HG03175 (cell line): Measurements from ENCODE around the gene PLEKHA8.
"Not testable (repeated sequence)": the region's sequence is repeated elsewhere in the genome, so short reads cannot be mapped to it uniquely, and the experiment has no call there.

ENCODE experiments used
- ATAC-seq: cut with Tn5 transposase; IDR thresholded peaks from one replicate; pipeline ENCODE4 v1.9.1; 2021; ENCODE audit warnings: mild to moderate bottlenecking, moderate library complexity; ENCODE audit not compliant: unreplicated experiment

Gene PLEKHA8

DNA sequence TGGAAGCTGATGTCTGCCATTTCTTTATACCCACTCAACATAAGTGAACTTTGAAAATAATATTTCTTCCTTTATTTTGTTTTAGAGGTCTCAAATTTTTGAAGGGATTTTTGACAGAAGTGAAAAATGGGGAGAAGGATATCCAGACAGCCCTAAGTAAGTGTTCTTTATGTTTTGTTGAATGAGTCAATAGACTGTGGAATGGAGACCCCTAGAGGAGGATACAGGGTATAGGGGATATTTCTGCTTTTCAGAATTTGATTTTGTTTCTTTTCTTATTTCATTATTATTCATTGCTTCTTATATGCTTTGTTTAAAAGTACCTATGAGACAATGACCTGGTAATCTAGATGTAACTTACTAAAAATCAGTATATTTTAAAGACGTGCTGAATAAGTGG is 34.4 kb downstream of the PLEKHA8 start:
- no peak for ATAC-seq

DNA sequence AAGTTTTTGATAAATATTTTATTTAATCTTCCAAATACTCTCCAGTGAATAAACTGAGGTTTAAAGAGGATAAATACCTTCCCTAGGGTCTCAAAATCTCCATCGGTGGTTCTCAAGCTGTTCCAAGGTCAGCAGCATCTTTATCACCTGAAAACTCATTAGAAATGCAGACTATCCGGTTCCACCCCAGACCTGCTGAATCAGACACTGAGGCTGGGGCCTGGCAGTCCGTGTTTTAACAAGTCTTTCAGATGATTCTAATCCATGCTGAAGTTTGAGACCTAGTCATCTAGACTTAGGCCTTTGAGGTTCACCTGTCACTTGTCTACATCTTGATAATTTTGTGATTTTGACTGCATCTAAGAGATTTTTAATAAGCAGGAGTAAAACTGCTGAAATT is 37.5 kb downstream of the PLEKHA8 start:
- ATAC-seq = no peak

DNA sequence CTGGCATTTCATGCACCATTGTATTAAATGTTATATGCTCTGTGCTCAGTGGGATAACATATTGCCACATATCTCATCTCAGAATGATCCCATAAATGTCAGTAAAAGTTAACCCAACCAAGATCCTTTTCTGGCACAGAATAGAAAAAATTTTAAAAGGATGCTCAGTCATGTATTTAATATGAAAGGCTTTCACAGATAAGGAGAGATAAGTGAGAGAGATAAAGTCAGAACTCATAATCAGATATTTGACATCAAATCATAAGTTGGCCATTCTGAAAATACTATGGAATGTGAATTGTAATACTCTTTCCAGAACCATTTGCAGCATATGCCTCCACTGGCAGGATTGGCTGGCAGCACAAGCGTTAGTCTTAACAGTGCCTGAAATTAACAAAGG is 38.5 kb downstream of the PLEKHA8 start:
- ATAC-seq = no peak

DNA sequence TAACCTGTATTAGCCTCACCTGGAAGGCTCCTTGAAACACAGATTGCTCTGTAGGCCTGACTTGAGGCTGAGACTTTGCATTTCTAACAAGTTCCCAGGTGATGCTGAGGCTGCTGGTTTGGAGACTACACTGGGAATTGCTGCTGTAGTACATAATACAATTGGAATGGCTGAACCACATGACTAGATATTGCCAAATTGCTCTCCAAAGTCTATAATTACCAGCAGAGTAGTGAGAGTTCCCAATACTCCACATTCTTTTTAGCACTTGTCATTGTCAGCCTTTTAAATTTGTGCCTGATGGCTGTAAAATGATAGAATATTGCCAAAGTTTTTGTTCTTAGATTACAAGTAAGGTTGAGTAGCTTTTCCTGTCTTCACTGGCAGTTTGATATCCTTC is 39.9 kb downstream of the PLEKHA8 start:
- ATAC-seq = no peak

DNA sequence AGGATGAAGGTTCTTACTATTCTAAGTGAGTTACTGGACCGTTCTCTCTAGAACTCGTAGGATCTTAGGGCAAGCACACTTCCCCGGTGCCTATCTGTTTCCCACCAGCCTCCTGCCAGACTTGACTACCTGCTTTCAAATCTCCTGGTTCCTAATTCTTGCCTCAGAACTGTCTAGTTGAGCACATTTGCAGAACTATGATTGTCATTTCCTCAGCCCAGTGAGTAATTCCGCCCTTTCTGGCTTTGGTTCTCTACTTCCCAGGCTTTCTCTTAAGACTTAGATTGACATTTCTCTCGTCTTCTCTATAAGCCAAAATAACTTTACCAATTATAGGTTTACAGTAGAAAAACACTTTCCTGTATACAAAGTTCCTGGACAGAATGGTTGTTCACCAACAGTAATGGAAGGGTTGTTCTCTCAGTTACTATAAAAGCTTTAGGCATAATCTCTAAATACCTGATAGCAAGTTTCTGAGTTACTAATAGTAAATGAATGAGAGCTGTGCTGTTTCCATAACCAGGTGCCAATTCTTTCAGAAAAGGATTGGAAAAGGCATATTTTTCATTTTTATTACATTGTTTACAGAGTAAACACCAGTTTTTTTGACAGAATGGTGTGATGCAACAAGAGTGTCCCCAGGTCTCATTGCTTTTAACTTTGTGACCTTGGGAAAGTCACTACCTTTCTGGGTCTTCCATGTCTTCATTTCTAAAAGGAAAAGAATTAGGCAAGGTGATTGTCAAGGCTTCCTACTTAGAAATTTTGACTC is 41.1 kb downstream of the PLEKHA8 start:
- ATAC-seq = no peak

DNA sequence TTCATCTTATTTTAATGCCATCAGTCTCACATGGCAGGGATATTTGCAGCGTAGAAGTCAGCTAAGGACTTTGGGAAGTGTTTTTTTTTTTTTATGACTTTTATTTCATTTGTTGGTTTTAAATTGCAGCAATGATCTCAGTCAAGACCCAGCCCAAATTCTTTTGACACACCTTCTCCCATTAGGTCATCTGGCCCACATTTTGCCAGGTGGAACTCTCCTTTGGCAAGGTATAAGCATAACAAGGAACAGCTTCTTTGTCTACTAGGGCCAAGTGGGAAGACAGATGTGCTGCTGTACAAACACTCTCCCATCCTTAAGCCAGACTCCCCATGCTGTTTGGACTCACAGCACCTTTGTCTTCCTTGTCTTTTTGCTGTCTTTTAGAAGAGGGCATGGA is 41.8 kb downstream of the PLEKHA8 start:
- no peak for ATAC-seq

DNA sequence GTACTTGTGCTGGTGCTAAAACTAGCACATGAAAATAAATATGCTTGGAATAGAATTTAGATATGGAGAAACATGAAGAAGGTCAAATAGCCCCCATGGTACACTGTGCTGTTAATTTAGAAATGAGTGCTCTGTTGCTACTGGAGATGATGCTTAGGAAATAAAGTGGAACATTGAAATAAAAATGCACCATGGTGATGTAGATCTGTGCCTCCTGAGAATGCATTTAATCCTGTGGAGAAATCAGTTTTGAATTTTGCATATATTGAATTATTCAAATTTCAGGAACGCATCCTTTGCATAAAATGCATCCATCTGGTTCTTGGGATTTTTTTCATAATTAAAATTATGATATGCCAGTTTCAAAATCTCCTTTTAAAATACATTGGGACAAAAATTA is 44.5 kb downstream of the PLEKHA8 start:
- ATAC-seq = no peak

DNA sequence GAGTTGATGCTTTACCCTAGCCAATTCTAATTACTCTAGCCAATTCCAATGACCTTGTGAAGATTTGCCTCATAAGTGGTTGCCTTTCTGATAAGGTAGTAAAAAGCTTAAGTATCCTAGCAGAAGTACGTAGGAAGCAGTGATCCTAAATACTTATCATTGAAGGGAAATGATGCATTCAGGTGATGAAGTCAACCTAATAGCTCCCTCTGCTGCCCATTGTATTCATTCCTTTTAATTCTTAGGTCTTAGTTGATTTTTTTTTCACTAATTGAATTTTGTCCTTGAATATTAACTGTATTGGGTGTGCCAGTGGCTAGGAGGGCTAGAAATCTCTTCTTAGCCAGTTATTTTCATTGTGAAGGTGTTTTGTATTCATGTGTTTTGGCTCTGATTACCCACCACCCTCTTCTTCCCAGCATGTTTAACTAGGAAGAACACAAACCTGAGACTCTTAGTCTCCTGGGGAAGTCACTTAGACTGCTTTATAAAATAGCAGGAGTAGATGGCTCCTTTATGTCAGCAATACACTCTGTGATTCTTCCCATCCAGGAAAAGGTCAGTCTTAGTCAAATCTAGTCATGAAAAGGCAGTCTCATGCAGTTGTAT is 46.3 kb downstream of the PLEKHA8 start:
- ATAC-seq = no peak

DNA sequence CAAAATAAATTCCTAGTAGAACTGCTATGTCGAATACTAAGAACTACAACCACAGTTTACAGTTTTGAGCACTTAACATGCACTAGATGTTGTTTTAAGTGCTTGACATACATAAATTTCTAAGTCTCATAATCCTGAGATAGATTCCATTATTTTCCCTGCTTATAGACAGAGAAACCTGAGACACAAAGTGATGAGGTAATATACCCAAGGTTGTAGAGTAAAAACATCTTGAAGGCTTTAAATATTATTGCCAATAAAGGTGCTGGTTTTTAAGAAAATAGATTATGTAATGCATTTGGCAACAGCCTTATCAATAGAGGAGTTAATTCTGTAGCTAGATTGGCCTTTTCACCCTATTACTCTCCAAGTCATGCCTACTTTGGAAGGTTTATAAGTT is 48.2 kb downstream of the PLEKHA8 start:
- no peak for ATAC-seq

DNA sequence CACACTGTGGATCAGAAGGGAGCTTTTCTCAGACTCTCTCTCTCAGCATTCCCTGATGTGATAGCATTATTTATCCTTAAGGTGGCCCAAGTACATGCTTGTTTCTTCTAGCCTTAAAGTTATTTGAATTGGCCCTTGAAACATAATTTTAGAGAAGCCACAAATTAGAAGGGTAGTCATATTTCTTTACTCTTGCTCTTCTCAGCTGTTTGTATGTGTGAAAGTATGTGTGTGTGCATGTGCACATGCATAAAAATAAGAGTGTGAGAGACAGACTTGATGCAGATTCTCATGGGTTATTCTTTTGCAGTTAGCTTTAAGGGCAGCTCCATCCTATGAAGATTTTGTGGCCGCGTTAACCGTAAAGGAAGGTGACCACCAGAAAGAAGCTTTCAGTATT is 50.1 kb downstream of the PLEKHA8 start:
- no peak for ATAC-seq

DNA sequence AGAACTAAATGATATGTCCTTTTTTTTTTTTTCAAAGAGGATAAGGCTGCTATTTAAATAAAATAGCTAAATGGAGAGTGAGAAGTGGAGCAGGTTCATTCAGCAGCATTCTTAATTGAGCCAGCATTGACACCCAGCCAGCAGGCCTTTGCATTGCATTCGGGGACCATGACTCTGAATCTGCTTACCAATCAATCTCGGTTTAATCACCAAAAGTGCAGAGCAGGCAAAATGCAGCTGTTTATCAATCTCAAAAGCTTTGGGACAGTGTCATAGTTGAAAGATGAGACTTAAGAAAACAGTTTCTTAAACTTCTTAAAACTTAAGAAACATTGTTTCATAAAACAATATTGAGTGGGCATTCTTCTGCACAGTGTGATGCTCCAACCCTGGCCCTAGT is 51.7 kb downstream of the PLEKHA8 start:
- no peak for ATAC-seq

DNA sequence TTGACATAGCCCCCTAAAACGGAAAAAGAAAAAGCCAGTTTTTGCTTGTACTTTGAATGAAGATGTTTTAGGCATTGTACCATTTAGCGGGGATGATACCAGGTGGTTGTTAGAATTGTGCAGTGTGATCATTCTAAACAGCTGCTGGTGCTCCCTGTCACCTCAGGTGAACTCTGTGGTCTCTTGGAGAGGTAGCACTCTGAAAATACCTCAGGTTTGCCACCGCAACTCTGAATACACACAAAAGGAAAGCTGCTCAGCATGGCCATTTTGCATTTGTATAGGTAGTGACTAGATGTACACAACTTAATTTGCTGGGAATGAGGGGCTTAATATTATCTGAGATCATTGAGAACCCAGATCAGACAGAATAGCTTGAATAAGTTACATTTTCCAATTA is 52.6 kb downstream of the PLEKHA8 start:
- ATAC-seq = no peak

DNA sequence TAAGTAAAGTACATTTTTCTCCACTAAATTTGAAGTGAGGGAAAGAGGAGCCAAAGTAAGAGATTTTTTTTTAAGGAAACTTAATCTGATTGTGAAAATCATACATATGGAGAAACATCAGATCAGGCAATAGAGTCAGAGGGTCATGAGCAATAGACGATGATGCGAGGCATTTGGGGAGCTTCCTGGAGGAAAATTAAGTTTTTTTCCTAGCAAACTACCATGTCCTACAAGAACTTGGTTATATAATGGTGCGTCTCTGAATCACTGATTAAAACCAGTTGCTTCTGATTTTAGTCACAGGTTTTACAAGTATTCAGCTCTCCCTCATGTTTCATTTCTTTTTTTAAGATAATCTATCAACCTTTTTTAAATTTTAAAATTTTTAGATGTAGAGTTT is 54.5 kb downstream of the PLEKHA8 start:
- no peak for ATAC-seq

DNA sequence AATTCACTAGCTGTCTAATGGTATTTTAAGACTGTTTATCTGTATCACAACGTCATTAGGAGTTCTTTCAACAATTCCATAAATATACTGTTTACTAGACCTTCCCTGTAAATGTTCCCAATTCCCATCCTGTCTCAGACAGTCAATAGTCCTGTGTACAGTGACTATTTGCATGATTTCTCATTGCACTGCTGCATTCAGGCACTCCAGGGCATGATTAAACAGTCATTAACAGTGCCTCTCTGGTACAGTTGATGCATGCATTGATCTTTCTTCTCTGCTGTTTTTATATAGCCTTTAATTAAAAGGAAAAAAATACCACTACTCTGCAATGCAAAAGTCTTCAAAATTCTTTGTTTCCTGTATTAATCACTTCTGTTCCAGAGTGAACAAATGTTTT is 55.1 kb downstream of the PLEKHA8 start:
- no peak for ATAC-seq

DNA sequence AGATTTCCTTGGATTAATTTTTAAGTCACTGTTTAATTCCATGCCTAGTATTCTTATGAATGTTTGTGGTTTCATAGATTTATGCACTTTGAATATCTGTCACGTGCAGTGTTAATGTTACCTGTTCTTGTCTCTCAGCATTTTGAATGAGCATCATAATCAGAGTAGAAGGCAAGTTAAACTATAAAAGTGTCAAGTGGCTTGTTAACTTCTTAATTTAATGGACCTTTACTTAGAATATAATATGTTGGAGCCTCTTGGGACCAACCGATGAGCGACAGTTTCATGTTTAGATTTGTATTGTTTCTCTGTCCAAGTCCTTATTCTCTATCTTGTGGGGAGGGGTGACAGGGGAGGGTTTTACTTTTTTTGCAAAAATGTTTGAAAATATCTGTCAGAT is 56.0 kb downstream of the PLEKHA8 start:
- ATAC-seq = no peak

DNA sequence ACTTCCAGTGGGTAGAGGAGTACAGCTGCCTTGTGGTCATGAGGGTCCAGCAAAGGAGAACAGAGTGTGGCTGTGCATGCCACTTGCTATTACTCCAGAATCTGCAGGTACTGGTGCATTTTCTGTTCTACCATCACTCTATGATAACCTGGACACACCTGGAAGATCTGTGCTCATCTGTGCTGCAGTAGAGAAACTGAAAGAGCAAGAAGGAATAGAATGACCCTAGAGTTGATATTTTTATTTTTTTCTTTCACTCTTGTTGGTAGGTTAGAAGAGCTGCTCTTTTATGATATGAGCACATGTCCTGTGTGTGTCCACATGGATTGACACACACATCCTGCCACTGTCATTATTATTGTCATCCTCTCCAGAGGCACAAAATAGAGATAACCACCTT is 58.3 kb downstream of the PLEKHA8 start:
- no peak for ATAC-seq

DNA sequence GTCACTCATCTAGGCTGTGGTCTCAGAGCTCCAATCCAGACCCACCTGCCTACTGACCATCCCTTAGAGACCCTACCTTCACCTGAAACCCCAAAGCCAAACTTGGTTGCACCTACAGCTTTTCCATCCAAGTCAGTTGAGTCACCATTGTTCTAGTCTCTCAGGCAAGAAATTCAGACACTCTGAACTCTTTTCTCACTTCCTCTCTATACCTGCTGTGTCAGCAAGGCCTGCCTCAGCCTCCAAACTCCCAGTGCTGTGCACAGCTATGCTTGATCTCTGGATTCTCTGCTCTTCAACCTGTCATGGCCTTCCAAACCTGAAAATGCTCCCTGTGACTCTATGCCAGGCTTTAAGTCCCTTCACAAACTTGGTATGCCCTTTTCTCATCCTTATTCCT is 59.2 kb downstream of the PLEKHA8 start:
- no peak for ATAC-seq

DNA sequence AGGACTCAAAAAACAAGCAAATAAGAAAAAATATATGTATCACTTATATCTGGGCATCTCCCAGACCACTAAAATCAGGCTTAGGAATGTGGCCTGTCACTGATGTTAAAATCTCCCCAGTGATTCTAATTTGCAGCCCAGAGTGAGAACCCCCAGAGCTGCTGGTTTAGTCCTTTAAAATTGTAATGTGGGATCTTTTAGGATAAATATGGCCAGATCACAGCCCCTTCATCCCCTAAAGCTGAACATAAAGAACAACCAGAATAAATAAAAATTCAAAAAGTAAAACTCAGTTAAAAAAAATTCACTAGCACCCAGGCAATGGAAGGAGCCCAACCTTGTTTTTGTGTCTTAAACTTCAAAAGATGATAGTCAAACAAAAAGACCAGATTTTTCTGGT is 60.1 kb downstream of the PLEKHA8 start:
- ATAC-seq = no peak

DNA sequence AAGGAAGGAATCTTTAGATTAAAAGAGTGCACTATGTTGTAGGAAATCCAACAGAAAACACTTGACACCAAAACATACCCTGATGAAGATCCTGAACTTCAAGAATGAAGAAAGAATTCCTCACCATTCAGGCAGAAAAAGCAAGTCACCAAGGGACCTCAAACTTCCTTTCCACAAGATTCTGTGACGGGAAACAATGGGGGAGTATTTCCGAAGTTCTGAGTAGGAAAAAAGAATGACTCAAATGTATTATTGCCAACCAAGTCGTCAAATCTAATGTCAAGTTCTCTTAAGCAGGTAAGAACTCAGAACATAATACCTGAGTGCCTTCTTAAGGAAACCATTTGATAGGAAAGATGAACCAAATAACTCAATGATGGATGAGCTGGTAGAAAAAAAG is 61.9 kb downstream of the PLEKHA8 start:
- ATAC-seq = no peak

DNA sequence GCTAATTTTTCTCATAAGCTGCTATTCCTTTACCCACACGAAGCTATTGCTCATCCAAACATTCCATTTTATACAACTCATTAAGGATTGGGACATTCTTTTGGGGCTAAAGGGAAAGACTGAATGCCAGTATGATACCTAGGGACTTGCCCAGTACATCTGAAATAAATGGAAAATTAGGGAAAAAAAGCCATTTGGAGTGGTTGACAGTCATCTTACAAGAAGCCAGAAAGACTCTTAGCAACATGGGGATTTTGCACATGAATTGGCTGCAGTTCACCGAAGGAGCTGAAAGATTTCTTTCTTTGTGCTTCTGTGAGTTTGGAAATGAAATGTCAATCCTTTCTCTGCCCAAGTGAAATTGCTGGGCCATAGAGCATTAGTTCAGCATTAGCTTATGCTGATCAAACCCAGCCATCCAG is 63.3 kb downstream of the PLEKHA8 start:
- no peak for ATAC-seq

DNA sequence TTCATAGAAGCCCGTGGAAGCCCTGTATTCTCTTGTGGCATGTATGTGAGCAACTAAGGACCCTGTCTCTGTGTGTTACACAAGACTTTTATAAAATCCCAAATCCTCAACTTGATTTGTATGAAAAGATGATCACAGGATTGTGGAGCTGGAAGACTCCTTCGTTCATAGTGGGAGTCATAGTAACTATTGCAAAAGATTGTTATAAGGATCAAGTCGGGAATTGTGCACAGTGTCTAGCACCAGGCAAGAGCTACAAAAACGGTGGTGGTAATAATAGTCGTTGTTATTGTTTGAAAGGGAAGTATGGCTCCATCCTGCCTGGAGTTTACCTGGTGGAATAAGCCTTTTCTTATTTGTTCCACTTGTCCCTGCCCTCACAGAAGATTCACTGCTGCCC is 63.8 kb downstream of the PLEKHA8 start:
- ATAC-seq = no peak

DNA sequence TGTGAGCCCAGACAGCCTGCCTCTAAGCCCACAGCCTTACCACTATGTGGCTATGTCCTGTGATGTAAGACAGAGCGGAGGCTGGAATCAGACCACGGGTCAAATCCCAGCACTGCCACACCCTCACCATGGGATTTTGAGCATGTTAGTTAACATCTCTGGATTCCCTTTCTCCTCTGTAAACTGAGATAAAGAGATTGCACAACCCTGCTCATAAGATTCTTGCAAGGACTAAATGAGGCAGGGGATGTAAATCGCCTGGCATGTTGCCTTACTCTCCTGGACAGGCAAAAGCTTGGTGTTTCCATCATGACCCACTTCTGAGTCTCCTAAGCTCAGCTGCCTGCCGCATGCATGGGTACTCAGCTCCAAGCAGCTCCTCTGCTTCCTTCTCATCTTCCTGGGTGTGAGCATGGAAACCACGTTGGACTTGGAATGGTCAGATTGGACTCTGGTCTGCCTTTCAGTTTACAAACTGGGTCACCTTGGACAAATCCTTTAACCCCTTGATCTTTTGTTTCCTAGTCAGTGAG is 65.3 kb downstream of the PLEKHA8 start:
- ATAC-seq = no peak

DNA sequence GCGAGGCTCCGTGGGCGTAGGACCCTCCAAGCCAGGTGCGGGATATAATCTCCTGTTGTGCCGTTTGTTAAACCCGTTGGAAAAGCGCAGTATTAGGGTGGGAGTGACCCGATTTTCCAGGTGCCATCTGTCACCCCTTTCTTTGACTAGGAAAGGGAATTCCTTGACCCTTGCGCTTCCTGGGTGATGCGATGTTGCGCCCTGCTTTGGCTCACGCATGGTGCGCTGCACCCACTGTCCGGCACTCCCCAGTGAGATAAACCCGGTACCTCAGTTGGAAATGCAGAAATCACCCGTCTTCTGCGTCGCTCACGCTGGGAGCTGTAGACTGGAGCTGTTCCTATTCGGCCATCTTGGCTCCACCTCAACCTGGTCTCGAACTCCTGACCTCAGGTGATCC is 70.4 kb downstream of the PLEKHA8 start:
- ATAC-seq = not testable (repeated sequence)
